HG02678 (cell line): ENCODE results near the gene SEM1.
"Not testable (repeated sequence)": the region's sequence is repeated elsewhere in the genome, so short reads cannot be mapped to it uniquely, and the experiment has no call there.

Experiments
- ATAC-seq: cut with Tn5 transposase; IDR thresholded peaks from one replicate; pipeline ENCODE4 v1.9.1; 2021; ENCODE audit warnings: mild to moderate bottlenecking, moderate library complexity; ENCODE audit not compliant: unreplicated experiment

SEM1 gene

GRCh38 chr7:96707901-96708774 lies 1.5 kb downstream of the SEM1 start:
- no peak for ATAC-seq

GRCh38 chr7:96701258-96701657 lies 8.4 kb downstream of the SEM1 start:
- ATAC-seq: no peak

GRCh38 chr7:96700516-96700915 lies 9.1 kb downstream of the SEM1 start:
- no peak for ATAC-seq

GRCh38 chr7:96699219-96699871 lies 10.3 kb downstream of the SEM1 start:
- no peak for ATAC-seq

GRCh38 chr7:96698449-96698848 lies 11.2 kb downstream of the SEM1 start:
- not testable (repeated sequence) for ATAC-seq

GRCh38 chr7:96697822-96698221 lies 11.8 kb downstream of the SEM1 start:
- no peak for ATAC-seq

GRCh38 chr7:96695581-96695980 lies 14.1 kb downstream of the SEM1 start:
- ATAC-seq: no peak

- ATAC-seq: no peak
Measured at GRCh38 chr7:96694082-96694481, 15.6 kb downstream of the SEM1 start.

- no peak for ATAC-seq
Measured at GRCh38 chr7:96691702-96692101, 17.9 kb downstream of the SEM1 start.

GRCh38 chr7:96689414-96689813 lies 20.2 kb downstream of the SEM1 start:
- no peak for ATAC-seq

GRCh38 chr7:96686305-96686704 lies 23.3 kb downstream of the SEM1 start:
- no peak for ATAC-seq

- peak; percentile 57 for ATAC-seq
Measured at GRCh38 chr7:96685755-96686154, 23.9 kb downstream of the SEM1 start.

GRCh38 chr7:96685353-96685752 lies 24.3 kb downstream of the SEM1 start:
- peak; percentile 78 for ATAC-seq

GRCh38 chr7:96679886-96680285 lies 29.8 kb downstream of the SEM1 start:
- no peak for ATAC-seq

- no peak for ATAC-seq
Measured at GRCh38 chr7:96676919-96677318, 32.7 kb downstream of the SEM1 start.

GRCh38 chr7:96675548-96675947 lies 34.1 kb downstream of the SEM1 start:
- no peak for ATAC-seq

GRCh38 chr7:96674565-96674964 lies 35.1 kb downstream of the SEM1 start:
- ATAC-seq: no peak

GRCh38 chr7:96671854-96672253 lies 37.8 kb downstream of the SEM1 start:
- ATAC-seq: no peak

GRCh38 chr7:96670338-96671289 lies 39.0 kb downstream of the SEM1 start:
- ATAC-seq: no peak

GRCh38 chr7:96669812-96670211 lies 39.8 kb downstream of the SEM1 start:
- no peak for ATAC-seq

GRCh38 chr7:96667026-96667425 lies 42.6 kb downstream of the SEM1 start:
- ATAC-seq: no peak
